Hepatocyte (in vitro differentiated cells): ENCODE results near the gene QPRT.

ENCODE experiments used
- EZH2 ChIP-seq: fragments of 200-600 bp; sonication (generic); IDR thresholded peaks from 2 replicates; pipeline ENCODE4 v1.6.1; 2016; ENCODE audit warnings: antibody characterized with exemption, mild to moderate bottlenecking, borderline replicate concordance
- EZH2phosphoT487 ChIP-seq: fragments of 200-600 bp; sonication (generic); IDR thresholded peaks from one replicate; pipeline ENCODE4 v1.6.1; 2018; ENCODE audit warnings: antibody characterized with exemption, mild to moderate bottlenecking, low read depth, moderate library complexity; ENCODE audit not compliant: unreplicated experiment, severe bottlenecking
- TF ChIP-seq, protein P1 (sequence below): fragments of 200-600 bp; sonication (generic); IDR thresholded peaks from 2 replicates; pipeline ENCODE4 v1.5.1; 2016; ENCODE audit warnings: antibody characterized with exemption, mild to moderate bottlenecking; ENCODE audit not compliant: poor library complexity

GRCh38 chr16:29662000-29662728 is 16.8 kb upstream of the QPRT start:
- TF ChIP-seq EZH2 = no peak
- TF ChIP-seq, protein P1, sequence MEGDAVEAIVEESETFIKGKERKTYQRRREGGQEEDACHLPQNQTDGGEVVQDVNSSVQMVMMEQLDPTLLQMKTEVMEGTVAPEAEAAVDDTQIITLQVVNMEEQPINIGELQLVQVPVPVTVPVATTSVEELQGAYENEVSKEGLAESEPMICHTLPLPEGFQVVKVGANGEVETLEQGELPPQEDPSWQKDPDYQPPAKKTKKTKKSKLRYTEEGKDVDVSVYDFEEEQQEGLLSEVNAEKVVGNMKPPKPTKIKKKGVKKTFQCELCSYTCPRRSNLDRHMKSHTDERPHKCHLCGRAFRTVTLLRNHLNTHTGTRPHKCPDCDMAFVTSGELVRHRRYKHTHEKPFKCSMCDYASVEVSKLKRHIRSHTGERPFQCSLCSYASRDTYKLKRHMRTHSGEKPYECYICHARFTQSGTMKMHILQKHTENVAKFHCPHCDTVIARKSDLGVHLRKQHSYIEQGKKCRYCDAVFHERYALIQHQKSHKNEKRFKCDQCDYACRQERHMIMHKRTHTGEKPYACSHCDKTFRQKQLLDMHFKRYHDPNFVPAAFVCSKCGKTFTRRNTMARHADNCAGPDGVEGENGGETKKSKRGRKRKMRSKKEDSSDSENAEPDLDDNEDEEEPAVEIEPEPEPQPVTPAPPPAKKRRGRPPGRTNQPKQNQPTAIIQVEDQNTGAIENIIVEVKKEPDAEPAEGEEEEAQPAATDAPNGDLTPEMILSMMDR = no peak
- no peak for TF ChIP-seq EZH2phosphoT487
